ENCODE measurements around the gene CLNS1A.
A peak's percentile ranks its signal among the peaks of the same experiment; 100 is the strongest.

- TF ChIP-seq POLR2A (IDR thresholded peaks at IDR 0.05) (peak in 1 of 3 donors; percentile 60), CTCF (IDR thresholded peaks at IDR 0.05 in 8 of 11, conservative IDR thresholded peaks at IDR 0.05 in 3 of 11) (no peak), POLR2AphosphoS5 (IDR thresholded peaks at IDR 0.05) (peak; percentile 90 to 95 (median 92))
These were observed at the start of gene CLNS1A for GRCh38 chr11:77637345-77638165.

Data from spleen (tissue), 7 donors.